ENCODE measurements around the gene CDK2.

Gene CDK2

DNA sequence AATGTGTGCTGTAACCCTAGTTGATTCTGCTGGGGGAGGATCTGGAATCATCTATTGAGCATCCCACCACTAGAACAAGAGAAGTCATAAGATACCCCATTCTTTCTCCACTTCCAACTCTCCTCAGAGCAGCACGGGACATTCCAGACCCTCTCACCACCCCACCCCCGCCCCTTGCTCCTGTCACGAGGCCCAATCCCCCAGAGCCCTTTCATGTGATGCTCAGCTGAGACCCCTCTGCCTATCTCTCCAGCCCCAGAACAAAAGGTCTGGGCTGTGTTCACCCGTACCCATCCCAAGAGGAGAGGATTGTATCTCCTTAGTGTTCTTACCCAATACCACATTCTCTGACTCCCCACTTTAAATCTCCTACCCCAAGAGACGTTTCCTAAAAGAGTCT, 1.4 kb upstream of the CDK2 start:
- no peak overlapping the region for H3K27ac ChIP-seq

DNA sequence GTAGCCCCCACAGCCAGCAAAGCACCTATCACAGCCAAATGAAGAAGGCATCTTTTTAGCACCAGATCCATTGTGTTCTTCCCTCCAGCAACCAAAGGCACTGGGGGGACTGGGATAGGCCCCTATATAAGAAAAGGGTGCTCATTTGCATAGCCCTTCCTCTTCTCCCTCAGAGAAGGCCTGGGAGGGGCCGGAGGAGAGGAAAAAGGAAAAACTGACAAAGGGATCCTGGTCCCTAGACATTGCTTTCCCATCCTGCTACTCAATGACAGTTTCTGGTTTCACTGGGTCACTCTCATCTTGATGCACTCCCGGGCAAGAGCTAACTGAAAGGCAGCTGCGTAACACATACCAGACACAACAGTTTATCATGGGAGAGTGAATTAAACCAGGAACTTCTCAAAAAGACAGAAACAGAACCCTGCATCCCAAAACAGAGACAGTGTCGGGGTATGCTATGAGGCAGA, 656 bp upstream of the CDK2 start, which contains the start of gene PMEL:
TSS of gene PMEL (minus strand) at position 102 of the 467 bp plus-strand sequence. CDS start at position 71, 31 bp downstream.
- H3K27ac ChIP-seq, result peak within 1 kb of the TSS; percentile 79
- TF ChIP-seq ZFX (IDR thresholded peaks at IDR 0.05; ENCODE audit: borderline replicate concordance), result no peak
- TF ChIP-seq, protein P1, sequence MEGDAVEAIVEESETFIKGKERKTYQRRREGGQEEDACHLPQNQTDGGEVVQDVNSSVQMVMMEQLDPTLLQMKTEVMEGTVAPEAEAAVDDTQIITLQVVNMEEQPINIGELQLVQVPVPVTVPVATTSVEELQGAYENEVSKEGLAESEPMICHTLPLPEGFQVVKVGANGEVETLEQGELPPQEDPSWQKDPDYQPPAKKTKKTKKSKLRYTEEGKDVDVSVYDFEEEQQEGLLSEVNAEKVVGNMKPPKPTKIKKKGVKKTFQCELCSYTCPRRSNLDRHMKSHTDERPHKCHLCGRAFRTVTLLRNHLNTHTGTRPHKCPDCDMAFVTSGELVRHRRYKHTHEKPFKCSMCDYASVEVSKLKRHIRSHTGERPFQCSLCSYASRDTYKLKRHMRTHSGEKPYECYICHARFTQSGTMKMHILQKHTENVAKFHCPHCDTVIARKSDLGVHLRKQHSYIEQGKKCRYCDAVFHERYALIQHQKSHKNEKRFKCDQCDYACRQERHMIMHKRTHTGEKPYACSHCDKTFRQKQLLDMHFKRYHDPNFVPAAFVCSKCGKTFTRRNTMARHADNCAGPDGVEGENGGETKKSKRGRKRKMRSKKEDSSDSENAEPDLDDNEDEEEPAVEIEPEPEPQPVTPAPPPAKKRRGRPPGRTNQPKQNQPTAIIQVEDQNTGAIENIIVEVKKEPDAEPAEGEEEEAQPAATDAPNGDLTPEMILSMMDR (IDR thresholded peaks at IDR 0.05), result no peak

More for the DNA sequence above, 1.4 kb upstream of the CDK2 start:
- TF ChIP-seq, protein P1 (IDR thresholded peaks at IDR 0.05), result no peak
- TF ChIP-seq ZFX (IDR thresholded peaks at IDR 0.05; ENCODE audit: borderline replicate concordance), result no peak

DNA sequence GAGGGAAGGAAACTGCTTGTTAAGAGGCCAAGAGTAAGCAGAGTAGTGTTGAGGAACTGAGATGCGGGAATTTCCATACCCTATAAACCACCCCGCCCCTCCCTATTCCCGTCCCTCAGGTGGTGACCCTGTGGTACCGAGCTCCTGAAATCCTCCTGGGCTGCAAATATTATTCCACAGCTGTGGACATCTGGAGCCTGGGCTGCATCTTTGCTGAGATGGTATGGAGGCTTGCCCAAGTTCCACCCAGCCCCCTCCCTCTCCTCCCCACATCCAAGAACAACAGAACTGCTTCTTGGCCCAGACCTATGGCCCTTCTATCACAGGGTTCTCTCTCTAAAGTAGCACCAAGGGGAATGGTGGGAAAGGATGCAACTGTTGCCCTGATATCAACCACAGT, 2.7 kb downstream of the CDK2 start:
- TF ChIP-seq, protein P1 (IDR thresholded peaks at IDR 0.05), result no peak
- TF ChIP-seq ZFX (IDR thresholded peaks at IDR 0.05; ENCODE audit: borderline replicate concordance), result no peak
- H3K27ac ChIP-seq, result peak overlapping the region; percentile 13; the same call in 1 of the 2 replicates

DNA sequence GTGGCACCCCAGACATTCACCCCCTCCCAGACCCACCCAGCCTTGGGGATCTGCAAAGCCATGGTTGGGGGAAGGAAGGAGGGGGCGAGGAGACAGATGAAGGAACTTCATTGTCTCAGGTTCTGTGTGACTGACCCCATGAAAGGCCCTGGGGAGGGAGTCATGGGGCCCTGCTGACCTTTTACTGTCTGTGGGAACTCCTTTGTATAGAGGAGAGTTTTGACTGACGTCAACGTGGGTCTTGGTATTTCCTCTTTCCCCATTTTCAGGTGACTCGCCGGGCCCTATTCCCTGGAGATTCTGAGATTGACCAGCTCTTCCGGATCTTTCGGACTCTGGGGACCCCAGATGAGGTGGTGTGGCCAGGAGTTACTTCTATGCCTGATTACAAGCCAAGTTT, 4.1 kb downstream of the CDK2 start:
- TF ChIP-seq, protein P1 (IDR thresholded peaks at IDR 0.05), result no peak
- TF ChIP-seq ZFX (IDR thresholded peaks at IDR 0.05; ENCODE audit: borderline replicate concordance), result no peak
- peak overlapping the region; percentile 89 for H3K27ac ChIP-seq

DNA sequence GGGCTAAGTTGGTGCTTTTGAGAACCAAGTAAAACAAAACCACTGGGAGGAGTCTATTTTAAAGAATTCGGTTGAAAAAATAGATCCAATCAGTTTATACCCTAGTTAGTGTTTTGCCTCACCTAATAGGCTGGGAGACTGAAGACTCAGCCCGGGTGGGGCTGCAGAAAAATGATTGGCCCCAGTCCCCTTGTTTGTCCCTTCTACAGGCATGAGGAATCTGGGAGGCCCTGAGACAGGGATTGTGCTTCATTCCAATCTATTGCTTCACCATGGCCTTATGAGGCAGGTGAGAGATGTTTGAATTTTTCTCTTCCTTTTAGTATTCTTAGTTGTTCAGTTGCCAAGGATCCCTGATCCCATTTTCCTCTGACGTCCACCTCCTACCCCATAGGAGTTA, 5.4 kb downstream of the CDK2 start:
- H3K27ac ChIP-seq, result peak overlapping the region; percentile 89
- TF ChIP-seq ZFX (IDR thresholded peaks at IDR 0.05; ENCODE audit: borderline replicate concordance), result no peak
- TF ChIP-seq, protein P1 (IDR thresholded peaks at IDR 0.05), result no peak

DNA sequence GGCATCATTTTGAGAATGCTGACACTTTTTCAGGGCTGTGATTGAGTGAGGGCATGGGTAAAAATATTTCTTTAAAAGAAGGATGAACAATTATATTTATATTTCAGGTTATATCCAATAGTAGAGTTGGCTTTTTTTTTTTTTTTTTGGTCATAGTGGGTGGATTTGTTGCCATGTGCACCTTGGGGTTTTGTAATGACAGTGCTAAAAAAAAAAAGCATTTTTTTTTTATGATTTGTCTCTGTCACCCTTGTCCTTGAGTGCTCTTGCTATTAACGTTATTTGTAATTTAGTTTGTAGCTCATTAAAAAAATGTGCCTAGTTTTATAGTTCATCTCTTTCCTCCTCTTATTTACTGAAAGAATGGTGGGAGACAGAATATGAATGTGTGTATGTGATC, 5.8 kb downstream of the CDK2 start:
- TF ChIP-seq, protein P1 (IDR thresholded peaks at IDR 0.05), result no peak
- no peak for TF ChIP-seq ZFX (IDR thresholded peaks at IDR 0.05; ENCODE audit: borderline replicate concordance)
- peak overlapping the region; percentile 89 for H3K27ac ChIP-seq

DNA sequence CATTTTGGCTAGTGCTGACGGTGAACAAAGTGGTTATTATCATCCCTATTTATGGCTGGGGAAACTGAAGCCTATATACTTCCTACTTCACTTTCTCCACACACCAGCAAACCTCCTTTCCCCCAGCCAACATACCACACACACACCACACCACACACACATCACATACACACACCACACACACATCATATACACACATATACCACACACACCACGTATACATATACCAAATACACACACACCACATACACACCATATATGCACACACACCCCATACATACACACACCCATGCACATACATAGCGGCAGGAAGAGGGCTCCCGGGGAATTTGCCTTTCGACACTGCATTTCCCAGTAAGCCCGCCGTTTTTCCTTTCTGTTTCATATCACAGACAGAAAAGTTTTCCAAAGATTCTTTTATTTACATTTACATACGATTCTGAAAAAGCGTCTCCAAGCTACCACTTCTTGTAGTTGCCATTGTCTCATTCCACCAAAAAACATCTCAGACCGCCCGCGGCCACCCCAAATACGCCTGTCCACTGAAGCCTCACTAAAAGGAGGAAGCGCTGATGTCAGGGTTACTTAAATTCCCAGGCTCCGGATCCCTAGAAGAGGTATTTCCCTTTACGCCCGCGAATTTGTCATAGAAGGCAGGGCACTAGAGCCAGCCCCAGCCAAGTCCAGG, 6.4 kb downstream of the CDK2 start:
- TF ChIP-seq, protein P1 (IDR thresholded peaks at IDR 0.05), result no peak
- TF ChIP-seq ZFX (IDR thresholded peaks at IDR 0.05; ENCODE audit: borderline replicate concordance), result no peak
- peak overlapping the region; percentile 89 for H3K27ac ChIP-seq

All from 22Rv1 (cell line).